Endothelial cell of coronary artery (primary cell): Measurements from ENCODE around the gene ALDH9A1. TPM values are rescaled to one million over a fixed set of nuclear protein-coding genes. Genes with fewer than 3 reads are reported as not detected.

Experiments used
- total RNA-seq: library from RNA; depleted of rRNA; stranded (reverse); fragments of >200 nt; gene quantifications from 2 replicates; pipeline ENCODE4 v1.2.3, GENCODE V29; 2014

Gene ALDH9A1
- total RNA-seq: 63.2 and 72.8 TPM in 2 replicates

GRCh38 chr1:165697881-165698760 is at the start of gene ALDH9A1:
Gene ALDH9A1, minus strand, starts transcription at chr1:165698562. Its CDS starts 4 bp downstream, at chr1:165698558.

GRCh38 chr1:165630629-165631341 is 67.6 kb downstream of the ALDH9A1 start, which contains the start of gene MGST3:
Gene MGST3, plus strand, starts transcription at chr1:165631234. Its CDS starts 18,614 bp downstream, at chr1:165649848.

Other genes with a start within 250 kb of the ALDH9A1 start
- not detected in 2 replicates for gene LRRC52, start 154.6 kb downstream of the ALDH9A1 start, total RNA-seq
- gene MGST3, start 67.3 kb downstream of the ALDH9A1 start, total RNA-seq: 95.6 and 153 TPM in 2 replicates
- gene TMCO1, start 70.3 kb upstream of the ALDH9A1 start, total RNA-seq: 45.3 and 50.3 TPM in 2 replicates
- gene UCK2, start 129.1 kb upstream of the ALDH9A1 start, total RNA-seq: 85.2 and 93.7 TPM in 2 replicates